Effector memory CD4-positive, alpha-beta T cell (primary cell): ENCODE measurements around the gene CSHL1.
A peak's percentile ranks its signal among the peaks of the same experiment; 100 is the strongest.
"Not testable (repeated sequence)": the region's sequence is repeated elsewhere in the genome, so short reads cannot be mapped to it uniquely, and the experiment has no call there.

Experiments used
- DNase-seq, 3 donors: peaks; one replicate each; pipeline ENCODE4 v3.0.0-alpha.2; 2020
- H3K27ac ChIP-seq: 2 replicates; pipeline ENCODE4 v1.7.0; 2013; ENCODE audit warnings: mild to moderate bottlenecking, low read length, moderate library complexity; ENCODE audit not compliant: insufficient read depth, poor library complexity, severe bottlenecking
- H3K27me3 ChIP-seq: replicated peaks from 2 replicates; pipeline ENCODE4 v1.7.0; 2013; ENCODE audit warnings: mild to moderate bottlenecking, low read length; ENCODE audit not compliant: insufficient read depth, control insufficient read depth, poor library complexity, severe bottlenecking
- H3K36me3 ChIP-seq: 2 replicates; pipeline ENCODE4 v1.7.0; 2013; ENCODE audit warnings: mild to moderate bottlenecking, low read length, moderate library complexity; ENCODE audit not compliant: control insufficient read depth, insufficient read depth
- H3K4me1 ChIP-seq: 2 replicates; pipeline ENCODE4 v1.7.0; 2013; ENCODE audit warnings: low read length, mild to moderate bottlenecking; ENCODE audit not compliant: control insufficient read depth, insufficient read depth, poor library complexity, severe bottlenecking
- H3K4me3 ChIP-seq: 2 replicates; pipeline ENCODE4 v1.7.0; 2013; ENCODE audit warnings: low read length, low read depth, mild to moderate bottlenecking; ENCODE audit not compliant: insufficient read depth, poor library complexity, severe bottlenecking
- H3K9me3 ChIP-seq: 2 replicates; pipeline ENCODE4 v1.7.0; 2013; ENCODE audit warnings: mild to moderate bottlenecking, low read length, moderate library complexity; ENCODE audit not compliant: control insufficient read depth

CSHL1 gene

DNA sequence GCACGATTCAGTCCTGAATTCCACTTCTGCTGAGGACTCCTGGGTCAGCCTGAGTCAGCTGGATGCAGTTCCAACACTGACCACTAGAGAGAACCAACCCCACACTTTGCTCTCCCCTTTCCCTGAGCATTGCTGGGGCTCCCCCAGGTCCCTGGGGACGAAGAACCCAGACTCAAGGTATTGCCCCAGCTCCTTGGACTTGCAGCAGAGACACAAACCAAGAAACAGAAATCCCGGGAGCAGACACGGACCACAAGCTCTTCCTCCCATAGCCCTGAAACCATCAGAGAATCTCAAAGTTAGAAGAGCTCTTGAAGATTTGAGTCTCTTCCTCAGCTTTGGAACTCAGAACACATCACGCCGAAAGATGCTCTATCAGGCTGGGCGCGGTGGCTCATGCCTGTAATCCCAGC lies 8.3 kb upstream of the CSHL1 start:
- H3K27ac ChIP-seq: no peak overlapping the region
- no peaks in the 10 kb centered on the region for H3K36me3 ChIP-seq
- no peak overlapping the region for H3K4me3 ChIP-seq
- H3K27me3 ChIP-seq: no peaks in the 10 kb centered on the region
- peak; percentile 53 to 62 (median 54) for DNase-seq
- peaks cover 8% of the 10 kb centered on the region for H3K4me1 ChIP-seq
- H3K9me3 ChIP-seq: no peaks in the 10 kb centered on the region

DNA sequence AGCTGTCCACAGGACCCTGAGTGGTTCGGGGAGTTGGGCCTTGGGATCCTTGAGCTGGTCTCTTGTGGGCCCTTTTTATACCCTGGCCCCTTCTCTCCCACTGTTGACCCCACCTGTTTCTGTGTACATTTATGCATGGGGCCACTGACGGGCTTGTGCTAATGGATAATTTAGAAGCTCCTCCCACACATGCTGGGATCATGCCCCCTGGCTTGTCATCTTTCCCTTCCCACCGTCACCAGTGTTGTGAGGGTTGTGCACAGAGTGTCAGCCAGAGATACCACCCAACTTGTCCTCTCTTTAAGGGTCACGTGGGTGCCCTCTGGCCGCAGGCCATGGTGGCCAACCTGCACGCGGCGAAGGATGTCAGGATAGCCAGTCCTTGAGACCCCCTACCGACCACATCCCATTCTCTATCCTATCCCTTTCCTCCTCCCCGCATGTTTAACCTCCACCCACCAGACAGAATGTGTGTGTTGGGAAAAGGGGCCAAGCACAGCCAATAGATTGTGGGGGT lies 7.8 kb upstream of the CSHL1 start, which contains the start of gene GH1:
Gene GH1 (minus strand): TSS at position 51 of the 517 bp plus-strand sequence. CDS start 63 bp downstream, outside the sequence.
- H3K4me3 ChIP-seq, H3K27me3 ChIP-seq, DNase-seq, H3K9me3 ChIP-seq, H3K4me1 ChIP-seq, H3K27ac ChIP-seq, H3K36me3 ChIP-seq: not testable (repeated sequence)

DNA sequence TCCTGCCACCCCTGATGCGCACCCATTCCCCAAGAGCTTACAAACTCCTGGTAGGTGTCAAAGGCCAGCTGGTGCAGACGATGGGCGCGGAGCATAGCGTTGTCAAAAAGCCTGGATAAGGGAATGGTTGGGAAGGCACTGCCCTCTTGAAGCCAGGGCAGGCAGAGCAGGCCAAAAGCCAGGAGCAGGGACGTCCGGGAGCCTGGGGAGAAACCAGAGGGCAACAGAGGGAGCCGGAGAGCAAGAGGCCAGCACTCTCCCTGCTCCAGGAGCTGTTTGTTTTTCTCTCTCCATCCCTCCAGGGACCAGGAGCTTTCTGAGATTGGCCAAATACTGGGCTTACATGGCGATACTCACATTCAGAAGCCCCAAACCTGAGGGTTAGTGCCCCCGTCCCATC lies 7.2 kb upstream of the CSHL1 start:
- Histone ChIP-seq H3K36me3 (no peaks in the 10 kb centered on the region), H3K9me3 (no peaks in the 10 kb centered on the region), H3K4me3 (no peak overlapping the region), H3K4me1 (peaks cover 8% of the 10 kb centered on the region), H3K27me3 (no peaks in the 10 kb centered on the region), H3K27ac (no peak overlapping the region)
- DNase-seq: no peak

DNA sequence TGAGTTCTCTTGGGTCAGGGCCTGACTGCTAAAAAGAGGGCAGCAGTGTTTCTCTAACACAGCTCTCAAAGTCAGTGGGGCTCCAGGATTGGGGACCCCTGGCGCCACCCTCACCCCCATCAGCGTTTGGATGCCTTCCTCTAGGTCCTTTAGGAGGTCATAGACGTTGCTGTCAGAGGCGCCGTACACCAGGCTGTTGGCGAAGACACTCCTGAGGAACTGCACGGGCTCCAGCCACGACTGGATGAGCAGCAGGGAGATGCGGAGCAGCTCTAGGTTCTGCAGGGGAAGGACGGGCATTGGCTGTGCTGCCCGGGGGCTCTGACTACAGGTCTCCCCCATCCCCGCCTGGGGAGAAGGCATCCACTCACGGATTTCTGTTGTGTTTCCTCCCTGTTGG lies 6.6 kb upstream of the CSHL1 start:
- DNase-seq: no peak
- Histone ChIP-seq H3K4me3 (no peak overlapping the region), H3K27me3 (no peaks in the 10 kb centered on the region), H3K9me3 (no peaks in the 10 kb centered on the region), H3K36me3 (no peaks in the 10 kb centered on the region), H3K4me1 (peaks cover 8% of the 10 kb centered on the region), H3K27ac (no peak overlapping the region)

DNA sequence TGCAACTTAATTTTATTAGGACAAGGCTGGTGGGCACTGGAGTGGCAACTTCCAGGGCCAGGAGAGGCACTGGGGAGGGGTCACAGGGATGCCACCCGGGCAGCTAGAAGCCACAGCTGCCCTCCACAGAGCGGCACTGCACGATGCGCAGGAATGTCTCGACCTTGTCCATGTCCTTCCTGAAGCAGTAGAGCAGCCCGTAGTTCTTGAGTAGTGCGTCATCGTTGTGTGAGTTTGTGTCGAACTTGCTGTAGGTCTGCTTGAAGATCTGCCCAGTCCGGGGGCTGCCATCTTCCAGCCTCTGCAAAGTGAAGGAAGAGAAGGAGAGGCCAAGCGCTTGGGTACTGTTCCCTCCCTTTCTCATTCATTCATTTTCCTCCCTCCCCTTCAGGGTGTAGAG lies 6.1 kb upstream of the CSHL1 start:
- not testable (repeated sequence) for H3K4me3 ChIP-seq, H3K27me3 ChIP-seq, H3K4me1 ChIP-seq, H3K9me3 ChIP-seq, H3K27ac ChIP-seq, H3K36me3 ChIP-seq, DNase-seq

DNA sequence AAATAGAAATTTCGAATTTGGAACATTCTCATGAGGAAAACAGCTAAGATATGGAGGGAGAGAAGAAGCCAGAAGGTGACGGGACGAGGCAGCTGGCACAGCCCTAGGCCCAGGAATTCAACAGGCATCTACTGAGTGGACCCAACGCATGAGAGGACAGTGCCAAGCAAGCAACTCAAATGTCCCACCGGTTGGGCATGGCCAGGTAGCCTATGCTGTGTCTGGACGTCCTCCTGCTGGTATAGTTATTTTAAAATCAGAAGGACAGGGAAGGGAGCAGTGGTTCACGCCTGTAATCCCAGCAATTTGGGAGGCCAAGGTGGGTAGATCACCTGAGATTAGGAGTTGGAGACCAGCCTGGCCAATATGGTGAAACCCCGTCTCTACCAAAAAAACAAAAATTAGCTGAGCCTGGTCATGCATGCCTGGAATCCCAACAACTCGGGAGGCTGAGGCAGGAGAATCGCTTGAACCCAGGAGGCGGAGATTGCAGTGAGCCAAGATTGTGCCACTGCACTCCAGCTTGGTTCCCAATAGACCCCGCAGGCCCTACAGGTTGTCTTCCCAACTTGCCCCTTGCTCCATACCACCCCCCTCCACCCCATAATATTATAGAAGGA lies 5.6 kb upstream of the CSHL1 start:
- no peak for DNase-seq
- Histone ChIP-seq H3K27me3 (no peaks in the 10 kb centered on the region), H3K4me3 (no peak overlapping the region)

DNA sequence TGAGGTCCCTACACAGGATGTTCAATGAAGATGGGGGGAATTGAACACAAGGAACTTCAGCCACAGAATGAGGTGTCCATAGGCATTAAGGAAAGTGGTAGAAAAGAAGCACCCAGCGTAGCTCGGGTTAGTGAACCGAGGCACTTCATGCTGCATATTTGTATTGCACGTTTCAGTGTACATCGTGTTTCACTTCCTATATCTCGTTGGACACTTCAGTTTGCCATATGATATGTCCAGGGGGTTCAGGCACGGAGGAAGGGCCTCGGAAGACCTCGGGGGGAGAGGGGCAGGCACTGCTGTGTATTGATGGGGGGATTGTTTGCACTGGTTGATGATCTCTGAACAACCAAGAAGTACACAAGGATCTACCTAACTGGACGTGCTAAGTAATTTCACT lies 4.7 kb upstream of the CSHL1 start:
- not testable (repeated sequence) for H3K27me3 ChIP-seq, DNase-seq, H3K36me3 ChIP-seq, H3K4me3 ChIP-seq, H3K27ac ChIP-seq, H3K9me3 ChIP-seq, H3K4me1 ChIP-seq

More for the DNA sequence above, 5.6 kb upstream of the CSHL1 start:
- no peak overlapping the region for H3K27ac ChIP-seq
- H3K4me1 ChIP-seq: peaks cover 8% of the 10 kb centered on the region
- H3K9me3 ChIP-seq: no peaks in the 10 kb centered on the region
- H3K36me3 ChIP-seq: no peaks in the 10 kb centered on the region

DNA sequence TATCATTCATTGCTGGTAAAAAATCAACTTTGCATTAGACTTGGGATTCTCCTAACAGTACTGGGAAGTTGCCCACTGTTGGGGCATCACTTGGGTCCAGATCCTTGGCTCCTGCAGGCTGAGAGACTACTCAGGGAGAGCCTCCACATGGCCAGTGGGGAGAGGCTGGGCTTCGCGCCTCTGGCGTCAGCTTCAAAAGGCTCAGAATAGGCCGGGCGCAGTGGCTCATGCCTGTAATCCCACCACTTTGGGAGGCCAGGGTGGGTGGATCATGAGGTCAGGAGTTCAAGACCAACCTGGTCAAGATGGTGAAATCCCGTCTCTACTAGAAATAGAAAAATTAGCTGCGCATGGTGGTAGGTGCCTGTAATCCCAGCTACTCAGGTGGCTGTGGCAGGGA lies 3.4 kb upstream of the CSHL1 start:
- H3K36me3 ChIP-seq: no peaks in the 10 kb centered on the region
- no peak overlapping the region for H3K4me3 ChIP-seq
- no peak overlapping the region for H3K27ac ChIP-seq
- no peak for DNase-seq
- no peaks in the 10 kb centered on the region for H3K27me3 ChIP-seq
- H3K9me3 ChIP-seq: no peaks in the 10 kb centered on the region
- H3K4me1 ChIP-seq: peaks cover 7% of the 10 kb centered on the region

DNA sequence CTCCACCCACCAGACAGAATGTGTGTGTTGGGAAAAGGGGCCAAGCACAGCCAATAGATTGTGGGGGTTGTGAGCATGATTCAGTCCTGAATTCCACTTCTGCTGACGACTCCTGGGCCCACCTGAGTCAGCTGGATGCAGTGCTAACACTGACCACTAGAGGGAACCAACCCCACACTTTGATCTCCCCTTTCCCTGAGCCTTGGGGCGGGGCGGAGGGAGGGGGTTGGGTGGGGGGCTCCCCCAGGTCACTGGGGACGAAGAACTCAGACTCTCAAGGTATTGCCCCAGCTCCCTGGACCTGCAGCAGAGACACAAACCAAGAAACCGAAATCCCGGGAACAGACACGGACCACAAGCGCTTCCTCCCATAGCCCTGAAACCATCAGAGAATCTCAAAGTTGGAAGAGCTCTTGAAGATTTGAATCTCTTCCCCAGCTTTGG lies 621 bp upstream of the CSHL1 start:
- no peak overlapping the region for H3K4me3 ChIP-seq
- DNase-seq: peak; percentile 27 to 50 (median 36)
- H3K36me3 ChIP-seq: no peaks in the 10 kb centered on the region
- H3K27ac ChIP-seq: no peak overlapping the region
- no peaks in the 10 kb centered on the region for H3K27me3 ChIP-seq
- H3K4me1 ChIP-seq: no peaks in the 10 kb centered on the region
- no peaks in the 10 kb centered on the region for H3K9me3 ChIP-seq

DNA sequence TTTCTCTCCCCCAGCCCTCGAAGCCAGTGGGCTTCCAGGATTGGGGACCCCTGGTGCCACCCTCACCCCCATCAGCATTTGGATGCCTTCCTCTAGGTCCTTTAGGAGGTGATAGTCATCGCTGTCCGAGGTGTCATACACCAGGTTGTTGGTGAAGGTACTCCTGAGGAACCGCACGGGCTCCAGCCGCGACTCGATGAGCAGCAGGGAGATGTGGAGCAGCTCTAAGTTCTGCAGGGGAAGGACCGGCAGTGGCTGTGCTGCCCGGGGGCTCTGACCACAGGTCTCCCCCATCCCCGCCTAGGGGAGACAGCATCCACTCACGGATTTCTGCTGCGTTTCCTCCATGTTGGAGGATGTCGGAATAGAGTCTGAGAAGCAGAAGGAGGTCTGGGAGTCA lies 962 bp downstream of the CSHL1 start:
- H3K36me3 ChIP-seq: no peaks in the 10 kb centered on the region
- H3K4me3 ChIP-seq: no peak overlapping the region
- no peaks in the 10 kb centered on the region for H3K27me3 ChIP-seq
- no peaks in the 10 kb centered on the region for H3K4me1 ChIP-seq
- no peak for DNase-seq
- H3K27ac ChIP-seq: no peak overlapping the region
- no peaks in the 10 kb centered on the region for H3K9me3 ChIP-seq
